Fibroblast of lung (primary cell): Measurements from ENCODE around the gene SSMEM1. TPM values are rescaled to one million over a fixed set of nuclear protein-coding genes. Genes with fewer than 3 reads are reported as not detected.

ENCODE experiments used
- DNase-seq, 2 donors: peaks; one replicate each; pipeline versions ENCODE4 v3.0.0 to v3.0.0-alpha.2; 2010; ENCODE audit warnings: low read depth in 2 of 2
- H2AFZ ChIP-seq: 2 replicates; pipeline ENCODE4 v1.5.1; 2012; ENCODE audit warnings: low read length, control low read depth, inconsistent platforms
- H3K27ac ChIP-seq: 2 replicates; pipeline ENCODE4 v1.5.1; 2011; ENCODE audit warnings: low read length, control low read depth; ENCODE audit not compliant: insufficient read depth
- H3K27me3 ChIP-seq: 2 replicates; pipeline ENCODE4 v1.5.1; 2011; ENCODE audit warnings: mild to moderate bottlenecking, low read length; ENCODE audit not compliant: control insufficient read depth, insufficient read depth
- H3K36me3 ChIP-seq: 2 replicates; pipeline ENCODE4 v1.5.1; 2011; ENCODE audit warnings: low read length; ENCODE audit not compliant: control insufficient read depth, insufficient read depth
- H3K4me1 ChIP-seq: 2 replicates; pipeline ENCODE4 v1.5.1; 2011; ENCODE audit warnings: low read length; ENCODE audit not compliant: control insufficient read depth, insufficient read depth; ENCODE audit errors: extremely low read depth
- H3K4me2 ChIP-seq: 2 replicates; pipeline ENCODE4 v1.5.1; 2011; ENCODE audit warnings: low read length, control low read depth; ENCODE audit not compliant: insufficient read depth; ENCODE audit errors: extremely low read depth
- H3K4me3 ChIP-seq, 4 experiments: fragments of 200-600 bp in 1 of 4; sonication (generic) in 1 of 4; replicated peaks in 1 of 4; 2 replicates each; pipeline ENCODE4 v1.5.1; 2011 to 2016; ENCODE audit warnings: low read length in 4 of 4, low read depth in 3 of 4, mild to moderate bottlenecking in 3 of 4, control low read depth in 2 of 4, inconsistent platforms in 1 of 4, mixed read lengths in 1 of 4; ENCODE audit not compliant: insufficient read depth in 1 of 4; ENCODE audit errors: control extremely low read depth in 1 of 4
- H3K79me2 ChIP-seq: 2 replicates; pipeline ENCODE4 v1.5.1; 2012; ENCODE audit warnings: mild to moderate bottlenecking, low read length, inconsistent platforms; ENCODE audit not compliant: control insufficient read depth, insufficient read depth
- H3K9ac ChIP-seq: 2 replicates; pipeline ENCODE4 v1.5.1; 2011; ENCODE audit warnings: mild to moderate bottlenecking, low read length, control low read depth; ENCODE audit not compliant: insufficient read depth
- H3K9me3 ChIP-seq: 2 replicates; pipeline ENCODE4 v1.5.1; 2012; ENCODE audit warnings: low read depth, low read length; ENCODE audit not compliant: control insufficient read depth, insufficient read depth
- H4K20me1 ChIP-seq: 2 replicates; pipeline ENCODE4 v1.5.1; 2011; ENCODE audit warnings: low read length; ENCODE audit not compliant: control insufficient read depth, insufficient read depth; ENCODE audit errors: extremely low read depth
- CTCF ChIP-seq, 2 donors: IDR thresholded peaks in 1 of 2; conservative IDR thresholded peaks in 1 of 2; 1 replicate in 1 of 2; 2 replicates in 1 of 2; pipeline ENCODE4 v1.5.1; 2011 to 2012; ENCODE audit warnings: low read length in 2 of 2, control low read depth in 1 of 2, inconsistent platforms in 1 of 2, low read depth in 1 of 2, mild to moderate bottlenecking in 1 of 2
- EZH2 ChIP-seq: IDR thresholded peaks from 2 replicates; pipeline ENCODE4 v1.5.1; 2012; ENCODE audit warnings: low read length, control low read depth, mild to moderate bottlenecking; ENCODE audit errors: missing control alignments
- polyA plus RNA-seq, 2 donors: library from polyadenylated mRNA; depleted of rRNA in 1 of 2; stranded (reverse) in 1 of 2; unstranded in 1 of 2; fragments of >200 nt; gene quantifications; 2 replicates each; pipeline ENCODE4 v1.2.1, GENCODE V29; 2011 to 2012; ENCODE audit warnings: missing spikeins in 1 of 2
- total RNA-seq: library from RNA; depleted of rRNA; stranded (reverse); fragments of >200 nt; gene quantifications from 2 replicates; pipeline ENCODE4 v1.2.1, GENCODE V29; 2014

Gene SSMEM1
- total and polyA plus RNA-seq, 2 donors (not counting 1 experiment from before 2014, with no cell fraction given) = not detected

- TF ChIP-seq EZH2 = no peak
- TF ChIP-seq CTCF (conservative IDR thresholded peaks at IDR 0.05 in 1 of 2, IDR thresholded peaks at IDR 0.05 in 1 of 2; ENCODE audit: low read depth in 1 of 2, low read length in 2 of 2) = no peak
- Histone ChIP-seq H3K4me2 (no peak overlapping the region), H2AFZ (no peak overlapping the region), H3K79me2 (no peaks in the 10 kb centered on the region), H3K4me3 (no peak overlapping the region), H3K9ac (no peak overlapping the region), H4K20me1 (no peaks in the 10 kb centered on the region), H3K27ac (no peak overlapping the region), H3K27me3 (no peaks in the 10 kb centered on the region), H3K9me3 (no peaks in the 10 kb centered on the region), H3K36me3 (peaks cover 4% of the 10 kb centered on the region), H3K4me1 (no peaks in the 10 kb centered on the region)
- no peak for DNase-seq
These were observed 45.5 kb upstream of the SSMEM1 start for GRCh38 chr7:130162196-130162595.

- no peak for DNase-seq
- Histone ChIP-seq H4K20me1 (no peaks in the 10 kb centered on the region), H2AFZ (no peak overlapping the region), H3K4me3 (no peak overlapping the region), H3K36me3 (peaks cover 2% of the 10 kb centered on the region), H3K4me1 (no peaks in the 10 kb centered on the region), H3K4me2 (no peak overlapping the region), H3K27ac (no peak overlapping the region), H3K9me3 (no peaks in the 10 kb centered on the region), H3K79me2 (no peaks in the 10 kb centered on the region), H3K27me3 (no peaks in the 10 kb centered on the region), H3K9ac (no peak overlapping the region)
- TF ChIP-seq EZH2 = no peak
- TF ChIP-seq CTCF (conservative IDR thresholded peaks at IDR 0.05 in 1 of 2, IDR thresholded peaks at IDR 0.05 in 1 of 2; ENCODE audit: low read depth in 1 of 2, low read length in 2 of 2) = no peak
These were observed 33.3 kb upstream of the SSMEM1 start for GRCh38 chr7:130174237-130174959.

GRCh38 chr7:130178251-130178650 lies 29.4 kb upstream of the SSMEM1 start:
- no peak overlapping the region for H3K9ac ChIP-seq
- no peak overlapping the region for H3K4me2 ChIP-seq
- no peaks in the 10 kb centered on the region for H4K20me1 ChIP-seq
- H3K4me3 ChIP-seq = no peak overlapping the region
- H3K4me1 ChIP-seq = no peaks in the 10 kb centered on the region
- H3K36me3 ChIP-seq = peaks cover 2% of the 10 kb centered on the region
- no peaks in the 10 kb centered on the region for H3K79me2 ChIP-seq
- no peak overlapping the region for H3K27ac ChIP-seq
- no peak for TF ChIP-seq EZH2
- TF ChIP-seq CTCF (conservative IDR thresholded peaks at IDR 0.05 in 1 of 2, IDR thresholded peaks at IDR 0.05 in 1 of 2; ENCODE audit: low read depth in 1 of 2, low read length in 2 of 2) = no peak
- H3K27me3 ChIP-seq = no peaks in the 10 kb centered on the region
- H2AFZ ChIP-seq = no peak overlapping the region
- H3K9me3 ChIP-seq = no peaks in the 10 kb centered on the region
- DNase-seq = no peak
